Naive thymus-derived CD4-positive, alpha-beta T cell (primary cell): Measurements from ENCODE around the gene TBXA2R. TPM values are rescaled to one million over a fixed set of nuclear protein-coding genes. Genes with fewer than 3 reads are reported as not detected.

Experiments
- ATAC-seq: fragments of 150-1000 bp; cut with Tn5 transposase; 2 replicates; pipeline ENCODE4 v1.10.0; 2021; ENCODE audit warnings: mild to moderate bottlenecking, moderate library complexity
- CTCF ChIA-PET: fragments of 350-600 bp; sonication (Branson Sonifier 250); formaldehyde crosslinking; loops from one replicate; lab custom pipeline; 2021; ENCODE audit warnings: antibody characterized with exemption; lab: Charles Lee
- POLR2A ChIA-PET: fragments of 350-600 bp; sonication (Branson Sonifier 250); formaldehyde crosslinking; loops from one replicate; lab custom pipeline; 2021; ENCODE audit warnings: antibody characterized with exemption, inconsistent platforms; lab: Charles Lee
- DNase-seq, 9 donors: peaks; one replicate each; pipeline versions ENCODE4 v3.0.0 to v3.0.0-alpha.2; 2020 to 2022; ENCODE audit warnings: mixed read lengths in 1 of 9
- H3K27ac ChIP-seq: one replicate; pipeline ENCODE4 v1.7.0; 2013; ENCODE audit warnings: mild to moderate bottlenecking, low read depth, low read length, moderate library complexity
- H3K27me3 ChIP-seq, 2 donors: one replicate each; pipeline ENCODE4 v1.7.0; 2013; ENCODE audit warnings: low read length in 2 of 2, mild to moderate bottlenecking in 2 of 2, moderate library complexity in 2 of 2; ENCODE audit not compliant: control insufficient read depth in 2 of 2, insufficient read depth in 2 of 2
- H3K36me3 ChIP-seq, 3 experiments: 1 replicate in 2 of 3; 2 replicates in 1 of 3; pipeline ENCODE4 v1.7.0; 2013; ENCODE audit warnings: low read length in 3 of 3, mild to moderate bottlenecking in 3 of 3, moderate library complexity in 1 of 3; ENCODE audit not compliant: insufficient read depth in 3 of 3, control insufficient read depth in 2 of 3
- H3K4me1 ChIP-seq, 2 donors: one replicate each; pipeline ENCODE4 v1.7.0; 2013; ENCODE audit warnings: low read length in 2 of 2, mild to moderate bottlenecking in 2 of 2, moderate library complexity in 1 of 2; ENCODE audit not compliant: control insufficient read depth in 2 of 2, insufficient read depth in 2 of 2
- H3K4me3 ChIP-seq: 2 replicates; pipeline ENCODE4 v1.7.0; 2013; ENCODE audit warnings: mild to moderate bottlenecking, low read length
- H3K9me3 ChIP-seq, 3 experiments: 1 replicate in 2 of 3; 2 replicates in 1 of 3; pipeline ENCODE4 v1.7.0; 2013; ENCODE audit warnings: low read length in 3 of 3; ENCODE audit not compliant: control insufficient read depth in 2 of 3
- H3K27ac Mint-ChIP-seq, 9 donors: one replicate each; pipeline ENCODE4 v1.8.0; 2020 to 2022; ENCODE audit warnings: mixed read lengths in 9 of 9, mild to moderate bottlenecking in 8 of 9, moderate library complexity in 5 of 9, inconsistent platforms in 2 of 9
- H3K27me3 Mint-ChIP-seq, 5 donors: one replicate each; pipeline ENCODE4 v1.8.0; 2021 to 2022; ENCODE audit warnings: mixed read lengths in 5 of 5, mild to moderate bottlenecking in 1 of 5
- H3K36me3 Mint-ChIP-seq, 5 donors: one replicate each; pipeline ENCODE4 v1.8.0; 2020 to 2022; ENCODE audit warnings: mixed read lengths in 5 of 5, mild to moderate bottlenecking in 3 of 5, inconsistent platforms in 1 of 5
- H3K4me1 Mint-ChIP-seq, 7 donors: one replicate each; pipeline ENCODE4 v1.8.0; 2020 to 2022; ENCODE audit warnings: mixed read lengths in 7 of 7, mild to moderate bottlenecking in 3 of 7, inconsistent platforms in 1 of 7
- H3K4me3 Mint-ChIP-seq, 10 donors: one replicate each; pipeline ENCODE4 v1.8.0; 2020 to 2022; ENCODE audit warnings: mild to moderate bottlenecking in 10 of 10, mixed read lengths in 10 of 10, moderate library complexity in 6 of 10, inconsistent platforms in 2 of 10
- H3K9me3 Mint-ChIP-seq, 11 donors: one replicate each; pipeline ENCODE4 v1.8.0; 2020 to 2022; ENCODE audit warnings: mixed read lengths in 11 of 11, mild to moderate bottlenecking in 4 of 11, inconsistent platforms in 1 of 11, moderate library complexity in 1 of 11
- intact Hi-C, 2 donors: fragments of 100-400 bp; cut with micrococcal nuclease; formaldehyde crosslinking; loops; one replicate each; pipeline ENCODE4 v1.15.1; 2023
- polyA plus RNA-seq, 2 donors: library from polyadenylated mRNA; unstranded; fragments of 300-500 nt; fragmentation: Illumina TruSeq; gene quantifications; one replicate each; pipeline ENCODE4 v1.2.3, GENCODE V29; 2021
- total RNA-seq, 6 experiments: library from RNA in 5 of 6; stranded (reverse) in 5 of 6; gene quantifications; 1 replicate in 5 of 6; 2 replicates in 1 of 6; pipeline ENCODE4 v1.2.3 and lab custom pipeline; 2021 to 2026

Gene TBXA2R
- total and polyA plus RNA-seq, 7 experiments from 2014 or later: 0.73 to 9.0 (median 5.1) TPM

DNA sequence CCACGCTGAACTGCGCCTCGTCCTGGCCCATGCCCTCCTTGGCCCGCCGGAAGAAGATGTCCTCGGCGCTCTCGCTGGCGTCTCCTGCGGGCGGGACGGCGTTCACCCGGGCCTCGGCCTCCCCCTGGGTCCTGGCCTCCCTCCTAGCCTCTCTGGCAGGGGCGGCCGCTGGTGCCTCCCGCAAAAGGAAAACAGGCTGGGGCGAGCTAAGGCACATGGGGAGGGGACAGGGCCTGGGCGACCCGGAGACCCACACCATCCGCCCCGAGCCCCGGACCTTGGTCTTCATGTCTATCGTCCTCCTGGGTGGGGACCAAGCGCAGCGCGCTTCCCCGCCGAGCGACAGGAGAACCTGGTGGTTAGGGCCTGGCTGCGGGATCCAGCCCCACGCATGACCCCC is 5.7 kb upstream of the TBXA2R start:
- no peak overlapping the region for H3K4me3 Mint-ChIP-seq
- ATAC-seq (no peak), DNase-seq (no peak)
- H3K4me3 ChIP-seq: no peak overlapping the region
- POLR2A ChIA-PET: no interaction called here
- intact Hi-C loops: no loop called here
- peaks cover 7 to 16% (median 12%) of the 10 kb centered on the region in 7 donors for H3K4me1 Mint-ChIP-seq
- H3K27me3 ChIP-seq: no peaks in the 10 kb centered on the region
- H3K9me3 ChIP-seq: no peaks in the 10 kb centered on the region
- H3K4me1 ChIP-seq: peaks cover 0 to 2% of the 10 kb centered on the region in 2 donors
- no peaks in the 10 kb centered on the region for H3K9me3 Mint-ChIP-seq
- H3K36me3 ChIP-seq: peaks cover 0 to 62% (median 0%) of the 10 kb centered on the region in 3 experiments
- H3K27ac ChIP-seq: no peak overlapping the region
- H3K27me3 Mint-ChIP-seq: peaks cover 0 to 5% (median 0%) of the 10 kb centered on the region in 5 donors
- CTCF ChIA-PET: no interaction called here
- H3K36me3 Mint-ChIP-seq: peaks cover 0 to 9% (median 4%) of the 10 kb centered on the region in 5 donors
- H3K27ac Mint-ChIP-seq: no peak overlapping the region

DNA sequence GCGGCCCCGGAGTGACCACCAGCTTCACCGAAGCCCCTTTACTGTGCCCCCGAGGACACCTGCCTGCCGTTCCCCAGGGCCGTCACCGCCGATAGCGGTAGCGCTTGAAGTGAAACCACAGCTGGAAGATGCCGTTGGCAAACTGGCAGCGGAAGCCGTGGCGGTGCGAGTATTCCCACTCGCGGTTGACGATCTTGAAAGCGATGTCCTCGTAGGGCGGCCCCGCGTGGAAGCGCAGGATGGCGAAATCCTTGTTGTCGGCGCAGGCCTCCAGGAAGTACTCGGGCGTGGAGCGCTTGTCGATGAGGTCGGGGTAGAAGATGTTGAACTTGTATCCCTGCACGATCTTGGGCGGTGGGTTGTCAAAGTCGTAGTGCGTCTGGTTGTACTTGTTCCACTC is 5.2 kb upstream of the TBXA2R start:
- Histone ChIP-seq H3K36me3 (peaks cover 0 to 62% (median 0%) of the 10 kb centered on the region in 3 experiments), H3K9me3 (no peaks in the 10 kb centered on the region), H3K27me3 (no peaks in the 10 kb centered on the region), H3K27ac (no peak overlapping the region), H3K4me1 (no peaks in the 10 kb centered on the region), H3K4me3 (no peak overlapping the region)
- POLR2A ChIA-PET: no interaction called here
- CTCF ChIA-PET: no interaction called here
- Mint-ChIP-seq H3K36me3 (peaks cover 0 to 9% (median 4%) of the 10 kb centered on the region in 5 donors), H3K27ac (no peak overlapping the region), H3K4me3 (no peak overlapping the region), H3K9me3 (no peaks in the 10 kb centered on the region), H3K4me1 (peaks cover 7 to 15% (median 12%) of the 10 kb centered on the region in 7 donors), H3K27me3 (peaks cover 0 to 9% (median 0%) of the 10 kb centered on the region in 5 donors)
- ATAC-seq: no peak
- intact Hi-C loops: no loop called here
- no peak for DNase-seq

DNA sequence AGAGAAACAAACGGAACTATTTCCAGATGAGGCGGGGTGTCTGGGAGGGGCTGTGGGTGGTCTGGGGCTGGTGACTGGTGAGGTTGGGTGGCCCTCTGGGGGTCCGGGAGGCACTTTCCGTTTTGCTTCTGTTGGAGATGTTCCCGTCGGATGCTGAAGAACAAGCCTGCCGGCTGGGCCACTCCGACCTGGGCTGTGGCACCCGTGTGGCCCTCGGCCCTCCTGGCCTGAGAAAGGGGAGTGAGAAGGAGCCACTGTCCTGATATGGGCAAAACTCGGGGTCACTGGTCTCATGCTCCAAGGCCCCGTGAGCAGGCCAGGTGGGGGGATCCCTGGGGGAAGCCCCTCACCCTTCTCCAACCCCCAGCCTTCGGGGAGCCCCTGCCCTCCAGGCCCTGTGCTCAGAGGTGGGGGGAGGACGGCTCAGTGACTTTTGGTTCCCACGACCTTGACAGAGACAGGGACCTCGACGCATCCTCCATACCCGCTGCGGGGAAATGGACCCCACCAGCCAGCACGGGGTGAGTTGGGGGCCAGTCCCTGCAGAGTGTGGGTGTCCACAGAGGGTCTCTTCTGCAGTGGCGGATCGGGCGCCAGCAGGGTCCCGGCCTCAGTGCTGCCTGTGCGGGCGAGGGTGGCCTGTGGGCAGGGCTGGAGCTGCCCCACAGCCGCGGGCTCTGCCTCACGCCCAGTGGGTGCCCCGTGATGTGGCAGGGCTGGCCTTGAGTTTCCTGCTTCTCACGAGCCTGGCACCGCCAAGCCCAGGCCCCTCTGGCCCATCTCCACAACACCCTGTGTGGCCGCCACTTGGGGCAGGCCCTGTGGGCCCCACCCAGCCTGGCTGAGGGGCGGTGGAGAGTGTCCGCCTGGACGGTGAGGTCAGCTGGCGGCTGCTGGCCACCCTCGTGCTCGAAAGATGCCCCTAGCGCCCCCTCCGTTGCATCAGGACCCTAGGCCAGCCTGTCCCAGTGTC is 4.4 kb upstream of the TBXA2R start:
- Histone ChIP-seq H3K9me3 (no peaks in the 10 kb centered on the region), H3K4me3 (no peak overlapping the region), H3K27ac (no peak overlapping the region), H3K27me3 (no peaks in the 10 kb centered on the region), H3K36me3 (peaks cover 0 to 60% (median 0%) of the 10 kb centered on the region in 3 experiments), H3K4me1 (peaks cover 2% of the 10 kb centered on the region in 2 donors)
- Mint-ChIP-seq H3K27me3 (peaks cover 0 to 9% (median 0%) of the 10 kb centered on the region in 5 donors), H3K27ac (peak overlapping the region in 1 of 9 donors; percentile 43), H3K4me3 (no peak overlapping the region), H3K9me3 (no peaks in the 10 kb centered on the region), H3K4me1 (peaks cover 7 to 15% (median 12%) of the 10 kb centered on the region in 7 donors), H3K36me3 (peaks cover 0 to 9% (median 4%) of the 10 kb centered on the region in 5 donors)
- CTCF ChIA-PET: no interaction called here
- intact Hi-C loops: no loop called here
- DNase-seq (no peak), ATAC-seq (no peak)
- POLR2A ChIA-PET: no interaction called here

DNA sequence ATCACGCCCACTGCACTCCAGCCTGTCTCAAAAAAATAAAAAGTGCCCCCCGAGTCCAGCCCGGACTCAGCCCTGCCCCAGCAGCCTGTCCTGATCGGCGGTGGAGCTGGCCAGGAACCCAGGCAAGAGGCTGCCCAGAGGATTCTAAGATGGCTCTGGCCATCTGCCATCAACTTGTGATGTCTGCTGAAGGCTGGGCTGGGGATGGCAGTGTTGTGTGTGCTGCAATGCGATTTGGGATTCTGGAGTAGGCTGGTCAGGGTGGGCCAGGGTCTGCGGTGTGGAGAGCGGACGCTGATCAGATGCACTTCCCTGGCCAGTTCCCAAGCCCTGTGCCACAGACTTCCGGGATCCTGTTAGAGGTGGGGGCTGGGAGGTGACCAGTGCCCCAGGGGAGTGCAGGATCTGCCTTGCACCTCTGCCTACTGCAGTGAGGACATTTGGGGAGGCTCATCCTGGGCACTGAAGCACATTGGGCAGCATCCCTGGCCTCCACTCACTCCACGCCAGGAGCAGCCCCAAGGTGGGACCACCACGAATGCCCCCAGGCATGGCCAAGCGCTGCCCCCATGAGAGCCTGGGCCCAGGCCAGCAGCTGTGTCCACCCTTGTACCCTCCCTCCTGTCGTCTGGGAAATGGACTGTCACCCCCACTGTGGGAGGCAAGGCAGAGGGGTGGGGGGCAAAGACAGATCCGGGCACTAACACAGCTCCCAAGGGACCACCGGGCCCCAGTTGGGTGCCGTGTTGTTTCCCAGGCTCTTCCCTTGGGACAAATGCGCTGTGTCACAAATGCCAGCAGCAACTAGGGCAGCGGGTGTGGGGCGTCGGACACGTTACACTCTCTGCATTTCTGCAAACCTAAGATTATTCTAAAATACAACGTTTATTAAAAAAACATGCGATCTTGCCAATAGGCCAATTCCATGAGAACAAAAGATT is 3.4 kb upstream of the TBXA2R start:
- H3K27ac Mint-ChIP-seq: peak overlapping the region in 3 of 9 donors; percentile 2 to 21 (median 12)
- CTCF ChIA-PET: interaction anchor here (0.7 kb wide), 1 partner anchor 424 kb away, joined by 3 read pairs; the partner anchor contains the start of gene NCLN

DNA sequence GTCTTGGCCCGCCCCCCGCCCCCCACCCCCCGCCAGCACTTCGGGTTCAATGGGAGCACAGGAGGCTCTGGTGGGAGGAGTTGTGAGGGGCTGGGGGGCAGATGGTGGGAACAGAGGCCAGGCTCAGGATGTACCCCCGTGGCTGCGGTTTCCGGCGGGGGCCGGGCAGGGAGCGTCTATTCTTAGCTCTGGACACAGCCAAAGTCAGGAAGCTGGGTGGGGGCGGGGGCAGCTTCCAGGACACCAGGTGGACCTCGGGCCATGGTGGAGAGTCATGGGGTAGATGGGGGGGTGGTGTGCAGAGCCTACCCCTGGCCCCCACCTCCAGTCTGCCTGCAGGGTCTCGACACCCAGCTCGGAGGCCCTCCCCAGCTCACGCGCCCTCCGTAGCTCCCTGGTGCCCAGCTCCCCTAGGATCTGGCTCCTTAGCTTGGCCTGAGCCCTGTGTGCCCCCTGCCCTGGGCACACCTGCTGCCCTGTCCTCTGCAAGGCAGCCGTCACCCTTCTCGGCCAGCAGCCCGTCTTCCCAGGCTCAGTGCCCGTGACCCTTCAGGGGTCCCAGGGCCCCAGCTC is 2.2 kb upstream of the TBXA2R start:
- ChIA-PET CTCF (interaction anchor here (0.7 to 1.4 kb wide), 3 partner anchors 21 to 423 kb away, joined by 3 to 5 read pairs (median 5); partner anchors contain the start of genes GIPC3 and NCLN), POLR2A (interaction anchor here (0.5 to 2.5 kb wide), 5 partner anchors 11 to 693 kb away, joined by 3 to 9 read pairs (median 3); partner anchors contain the start of gene MFSD12)
- Histone ChIP-seq H3K27me3 (no peaks in the 10 kb centered on the region), H3K36me3 (peaks cover 0 to 38% (median 0%) of the 10 kb centered on the region in 3 experiments), H3K4me1 (peaks cover 19 to 22% of the 10 kb centered on the region in 2 donors), H3K4me3 (no peak overlapping the region), H3K9me3 (no peaks in the 10 kb centered on the region), H3K27ac (no peak overlapping the region)
- H3K27me3 Mint-ChIP-seq: peaks cover 0 to 9% (median 0%) of the 10 kb centered on the region in 5 donors
- no peak for DNase-seq
- peak overlapping the region in 2 of 9 donors; percentile 25 to 31 for H3K27ac Mint-ChIP-seq
- ATAC-seq: no peak
- no peak overlapping the region for H3K4me3 Mint-ChIP-seq
- no peaks in the 10 kb centered on the region for H3K9me3 Mint-ChIP-seq
- intact Hi-C loops: loop anchor here in 1 of 2 donors (5.0 kb wide), 2 partner anchors 37 to 52 kb away; partner anchors contain the start of genes HMG20B and MFSD12
- H3K4me1 Mint-ChIP-seq: peaks cover 7 to 15% (median 11%) of the 10 kb centered on the region in 7 donors
- peaks cover 0 to 9% (median 4%) of the 10 kb centered on the region in 5 donors for H3K36me3 Mint-ChIP-seq

More for the DNA sequence above, 3.4 kb upstream of the TBXA2R start:
- no peak for DNase-seq
- H3K9me3 ChIP-seq: no peaks in the 10 kb centered on the region
- H3K27me3 ChIP-seq: no peaks in the 10 kb centered on the region
- Mint-ChIP-seq H3K4me1 (peaks cover 7 to 15% (median 11%) of the 10 kb centered on the region in 7 donors), H3K4me3 (no peak overlapping the region), H3K36me3 (peaks cover 0 to 9% (median 4%) of the 10 kb centered on the region in 5 donors), H3K9me3 (no peaks in the 10 kb centered on the region), H3K27me3 (peaks cover 0 to 9% (median 0%) of the 10 kb centered on the region in 5 donors)
- peaks cover 0 to 50% (median 0%) of the 10 kb centered on the region in 3 experiments for H3K36me3 ChIP-seq
- POLR2A ChIA-PET: interaction anchor here (0.5 kb wide), 1 partner anchor 16 kb away, joined by 3 read pairs; no protein-coding TSS in a partner anchor
- H3K4me3 ChIP-seq: no peak overlapping the region
- intact Hi-C loops: loop anchor here in 1 of 2 donors (5.0 kb wide), 2 partner anchors 38 to 53 kb away; partner anchors contain the start of genes HMG20B and MFSD12
- no peak for ATAC-seq
- peaks cover 12% of the 10 kb centered on the region in 2 donors for H3K4me1 ChIP-seq
- peak overlapping the region; percentile 19 for H3K27ac ChIP-seq
